ENCODE data around the gene WFDC9.

The WFDC9 gene

DNA sequence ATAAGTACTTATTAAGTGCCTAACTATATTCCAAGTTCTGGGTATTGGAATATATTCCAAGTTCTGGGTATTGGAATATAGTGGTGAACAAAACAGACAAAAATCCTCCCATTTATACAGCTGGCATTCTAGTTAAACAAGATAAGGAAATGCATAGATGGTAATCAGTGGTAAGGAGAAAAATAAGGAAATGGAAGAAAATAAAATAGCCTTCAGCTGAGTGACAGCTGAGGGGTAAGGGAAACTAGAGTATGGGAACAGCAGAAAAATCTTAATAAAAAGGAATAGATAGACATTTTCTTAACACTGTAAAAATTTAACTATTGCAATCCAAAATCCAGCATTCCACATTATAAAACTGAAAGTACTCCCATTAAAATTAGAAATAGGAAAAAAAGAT lies 18.8 kb downstream of the WFDC9 start:
- H3K27me3 ChIP-seq (ENCODE audit: insufficient read depth, low read length, poor library complexity, severe bottlenecking): no peaks in the 10 kb centered on the region
- H3K9me2 ChIP-seq (replicated peaks; ENCODE audit: low read depth, low read length): no peaks in the 10 kb centered on the region
- TF ChIP-seq, protein P1, sequence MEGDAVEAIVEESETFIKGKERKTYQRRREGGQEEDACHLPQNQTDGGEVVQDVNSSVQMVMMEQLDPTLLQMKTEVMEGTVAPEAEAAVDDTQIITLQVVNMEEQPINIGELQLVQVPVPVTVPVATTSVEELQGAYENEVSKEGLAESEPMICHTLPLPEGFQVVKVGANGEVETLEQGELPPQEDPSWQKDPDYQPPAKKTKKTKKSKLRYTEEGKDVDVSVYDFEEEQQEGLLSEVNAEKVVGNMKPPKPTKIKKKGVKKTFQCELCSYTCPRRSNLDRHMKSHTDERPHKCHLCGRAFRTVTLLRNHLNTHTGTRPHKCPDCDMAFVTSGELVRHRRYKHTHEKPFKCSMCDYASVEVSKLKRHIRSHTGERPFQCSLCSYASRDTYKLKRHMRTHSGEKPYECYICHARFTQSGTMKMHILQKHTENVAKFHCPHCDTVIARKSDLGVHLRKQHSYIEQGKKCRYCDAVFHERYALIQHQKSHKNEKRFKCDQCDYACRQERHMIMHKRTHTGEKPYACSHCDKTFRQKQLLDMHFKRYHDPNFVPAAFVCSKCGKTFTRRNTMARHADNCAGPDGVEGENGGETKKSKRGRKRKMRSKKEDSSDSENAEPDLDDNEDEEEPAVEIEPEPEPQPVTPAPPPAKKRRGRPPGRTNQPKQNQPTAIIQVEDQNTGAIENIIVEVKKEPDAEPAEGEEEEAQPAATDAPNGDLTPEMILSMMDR (conservative IDR thresholded peaks at IDR 0.05; ENCODE audit: low read length): no peak
- no peak for TF ChIP-seq EZH2phosphoT487 (IDR thresholded peaks at IDR 0.05; ENCODE audit: borderline replicate concordance)

DNA sequence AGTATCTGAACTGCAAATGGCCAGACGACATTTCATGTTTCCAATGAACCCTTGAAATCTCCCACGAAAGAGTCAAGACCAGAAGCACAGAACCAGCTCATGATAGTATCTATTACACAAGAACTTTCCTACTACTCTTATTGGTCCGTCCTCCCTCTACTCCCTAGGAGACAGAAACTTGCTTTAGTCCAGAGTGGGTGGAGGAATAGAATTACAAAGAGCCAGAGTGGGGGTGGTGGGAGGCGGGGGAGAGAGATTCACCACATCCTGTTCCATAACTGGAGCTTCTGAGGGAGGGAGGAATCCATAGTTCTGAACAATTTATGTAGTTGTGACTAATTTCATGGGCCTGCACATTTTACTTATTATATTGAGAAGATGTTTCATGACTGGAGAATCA lies 20.0 kb downstream of the WFDC9 start:
- H3K27me3 ChIP-seq (ENCODE audit: insufficient read depth, low read length, poor library complexity, severe bottlenecking): no peaks in the 10 kb centered on the region
- H3K9me2 ChIP-seq (replicated peaks; ENCODE audit: low read depth, low read length): no peaks in the 10 kb centered on the region
- no peak overlapping the region for H3K9ac ChIP-seq (ENCODE audit: low read depth, low read length, poor library complexity, severe bottlenecking)
- H4K20me1 ChIP-seq (ENCODE audit: insufficient read depth, low read length, poor library complexity, severe bottlenecking): no peaks in the 10 kb centered on the region
- 0 out of 2 replicates have a peak, but pooled peaks cover 7% of the 10 kb centered on the region for H3K9me3 ChIP-seq (ENCODE audit: insufficient read depth, low read depth, low read length)
- no peaks in the 10 kb centered on the region for H3F3A ChIP-seq (ENCODE audit: low read depth)
- H3K4me2 ChIP-seq (ENCODE audit: low read depth, low read length, poor library complexity, severe bottlenecking): no peak overlapping the region
- no peaks in the 10 kb centered on the region for H3K36me3 ChIP-seq (ENCODE audit: insufficient read depth, low read length)
- H3K4me1 ChIP-seq (ENCODE audit: insufficient read depth, low read length, poor library complexity, severe bottlenecking): no peaks in the 10 kb centered on the region
- H3K79me2 ChIP-seq (ENCODE audit: insufficient read depth, low read length): no peaks in the 10 kb centered on the region
- H2AFZ ChIP-seq (ENCODE audit: low read length): no peak overlapping the region
- TF ChIP-seq, protein P1 (conservative IDR thresholded peaks at IDR 0.05; ENCODE audit: low read length): no peak
- no peak for TF ChIP-seq EZH2phosphoT487 (IDR thresholded peaks at IDR 0.05; ENCODE audit: borderline replicate concordance)
- H3K4me3 ChIP-seq (ENCODE audit: low read length, poor library complexity, severe bottlenecking): no peak overlapping the region

More for the DNA sequence above, 18.8 kb downstream of the WFDC9 start:
- Histone ChIP-seq H2AFZ (ENCODE audit: low read length) (no peak overlapping the region), H3K9me3 (ENCODE audit: insufficient read depth, low read depth, low read length) (0 out of 2 replicates have a peak, but pooled peaks cover 1% of the 10 kb centered on the region), H3K4me1 (ENCODE audit: insufficient read depth, low read length, poor library complexity, severe bottlenecking) (no peaks in the 10 kb centered on the region), H3K4me2 (ENCODE audit: low read depth, low read length, poor library complexity, severe bottlenecking) (no peak overlapping the region), H3K36me3 (ENCODE audit: insufficient read depth, low read length) (no peaks in the 10 kb centered on the region), H3F3A (ENCODE audit: low read depth) (no peaks in the 10 kb centered on the region), H4K20me1 (ENCODE audit: insufficient read depth, low read length, poor library complexity, severe bottlenecking) (no peaks in the 10 kb centered on the region), H3K79me2 (ENCODE audit: insufficient read depth, low read length) (no peaks in the 10 kb centered on the region), H3K9ac (ENCODE audit: low read depth, low read length, poor library complexity, severe bottlenecking) (no peak overlapping the region), H3K4me3 (ENCODE audit: low read length, poor library complexity, severe bottlenecking) (no peak overlapping the region)

GRCh38 chr20:45607810-45608209 lies 23.3 kb downstream of the WFDC9 start:
- H3K9ac ChIP-seq (ENCODE audit: low read depth, low read length, poor library complexity, severe bottlenecking): no peak overlapping the region
- no peaks in the 10 kb centered on the region for H3K9me2 ChIP-seq (replicated peaks; ENCODE audit: low read depth, low read length)
- 0 out of 2 replicates have a peak, but pooled peaks cover 7% of the 10 kb centered on the region for H3K9me3 ChIP-seq (ENCODE audit: insufficient read depth, low read depth, low read length)
- H3K4me1 ChIP-seq (ENCODE audit: insufficient read depth, low read length, poor library complexity, severe bottlenecking): no peaks in the 10 kb centered on the region
- H3K79me2 ChIP-seq (ENCODE audit: insufficient read depth, low read length): no peaks in the 10 kb centered on the region
- no peaks in the 10 kb centered on the region for H3K36me3 ChIP-seq (ENCODE audit: insufficient read depth, low read length)
- H3K4me2 ChIP-seq (ENCODE audit: low read depth, low read length, poor library complexity, severe bottlenecking): no peak overlapping the region
- no peaks in the 10 kb centered on the region for H3K27me3 ChIP-seq (ENCODE audit: insufficient read depth, low read length, poor library complexity, severe bottlenecking)
- H3F3A ChIP-seq (ENCODE audit: low read depth): no peaks in the 10 kb centered on the region
- H2AFZ ChIP-seq (ENCODE audit: low read length): no peak overlapping the region
- H3K4me3 ChIP-seq (ENCODE audit: low read length, poor library complexity, severe bottlenecking): no peak overlapping the region
- TF ChIP-seq, protein P1 (conservative IDR thresholded peaks at IDR 0.05; ENCODE audit: low read length): no peak
- TF ChIP-seq EZH2phosphoT487 (IDR thresholded peaks at IDR 0.05; ENCODE audit: borderline replicate concordance): no peak
- no peaks in the 10 kb centered on the region for H4K20me1 ChIP-seq (ENCODE audit: insufficient read depth, low read length, poor library complexity, severe bottlenecking)
